Osteoblast (primary cell): ENCODE data around the gene ARHGAP9. TPM values are rescaled to one million over a fixed set of nuclear protein-coding genes. Genes with fewer than 3 reads are reported as not detected.

Source experiments
- DNase-seq: peaks from one replicate; pipeline ENCODE4 v3.0.0; 2011; ENCODE audit warnings: low spot score, mixed read lengths; ENCODE audit not compliant: insufficient read length; ENCODE audit errors: missing footprints
- H2AFZ ChIP-seq: 2 replicates; pipeline ENCODE4 v1.6.0; 2011; ENCODE audit warnings: mild to moderate bottlenecking, low read length
- H3K27ac ChIP-seq: 2 replicates; pipeline ENCODE4 v1.5.1; 2011; ENCODE audit warnings: mild to moderate bottlenecking, low read depth, low read length, moderate library complexity
- H3K27me3 ChIP-seq: 2 replicates; pipeline ENCODE4 v1.6.0; 2012; ENCODE audit warnings: mild to moderate bottlenecking, control low read depth, inconsistent platforms, low read length, moderate library complexity; ENCODE audit not compliant: insufficient read depth
- H3K36me3 ChIP-seq: 2 replicates; pipeline ENCODE4 v1.5.1; 2011; ENCODE audit warnings: mild to moderate bottlenecking, low read length, control low read depth, moderate library complexity; ENCODE audit not compliant: insufficient read depth
- H3K4me1 ChIP-seq: 2 replicates; pipeline ENCODE4 v1.5.1; 2011; ENCODE audit warnings: mild to moderate bottlenecking, low read length, control low read depth, moderate library complexity; ENCODE audit not compliant: insufficient read depth
- H3K4me2 ChIP-seq: 2 replicates; pipeline ENCODE4 v1.6.0; 2011; ENCODE audit warnings: mild to moderate bottlenecking, low read length; ENCODE audit not compliant: insufficient read depth
- H3K4me3 ChIP-seq: fragments of 200-600 bp; sonication (generic); 3 replicates; pipeline ENCODE4 v1.5.1; 2012; ENCODE audit warnings: mild to moderate bottlenecking, low read length, inconsistent platforms; ENCODE audit not compliant: insufficient read depth
- H3K79me2 ChIP-seq: 2 replicates; pipeline ENCODE4 v1.6.0; 2012; ENCODE audit warnings: mild to moderate bottlenecking, low read length, control low read depth, inconsistent platforms; ENCODE audit not compliant: insufficient read depth
- H3K9me3 ChIP-seq: 2 replicates; pipeline ENCODE4 v1.5.1; 2011; ENCODE audit warnings: low read depth, low read length, control low read depth
- H4K20me1 ChIP-seq: 2 replicates; pipeline ENCODE4 v1.6.0; 2012; ENCODE audit warnings: mild to moderate bottlenecking, low read length, control low read depth; ENCODE audit not compliant: insufficient read depth
- total RNA-seq: library from RNA; depleted of rRNA; stranded (reverse); fragments of >200 nt; gene quantifications from 2 replicates; pipeline ENCODE4 v1.2.3, GENCODE V29; 2012
- TF ChIP-seq, protein P1 (sequence below): IDR thresholded peaks from 2 replicates; pipeline ENCODE4 v1.5.1; 2011; ENCODE audit warnings: mild to moderate bottlenecking, low read depth, low read length, moderate library complexity; ENCODE audit errors: extremely low read depth

Gene ARHGAP9
- total RNA-seq, 1 donor: 0.36 TPM

DNA sequence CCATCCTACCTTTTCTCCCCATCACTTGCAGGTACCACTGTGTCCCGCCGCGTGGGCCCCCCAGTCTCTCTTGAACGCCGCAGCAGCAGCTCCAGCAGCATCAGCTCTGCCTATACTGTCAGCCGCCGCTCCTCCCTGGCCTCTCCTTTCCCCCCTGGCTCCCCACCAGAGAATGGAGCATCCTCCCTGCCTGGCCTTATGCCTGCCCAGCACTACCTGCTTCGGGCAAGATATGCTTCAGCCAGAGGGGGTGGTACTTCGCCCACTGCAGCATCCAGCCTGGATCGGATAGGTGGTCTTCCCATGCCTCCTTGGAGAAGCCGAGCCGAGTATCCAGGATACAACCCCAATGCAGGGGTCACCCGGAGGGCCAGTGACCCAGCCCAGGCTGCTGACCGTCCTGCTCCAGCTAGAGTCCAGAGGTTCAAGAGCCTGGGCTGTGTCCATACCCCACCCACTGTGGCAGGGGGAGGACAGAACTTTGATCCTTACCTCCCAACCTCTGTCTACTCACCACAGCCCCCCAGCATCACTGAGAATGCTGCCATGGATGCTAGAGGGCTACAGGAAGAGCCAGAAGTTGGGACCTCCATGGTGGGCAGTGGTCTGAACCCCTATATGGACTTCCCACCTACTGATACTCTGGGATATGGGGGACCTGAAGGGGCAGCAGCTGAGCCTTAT is 9.2 kb downstream of the ARHGAP9 start:
- no peak overlapping the region for H3K27ac ChIP-seq
- H3K36me3 ChIP-seq: no peaks in the 10 kb centered on the region
- no peaks in the 10 kb centered on the region for H3K79me2 ChIP-seq
- no peak overlapping the region for H2AFZ ChIP-seq
- H3K4me2 ChIP-seq: no peak overlapping the region
- no peaks in the 10 kb centered on the region for H4K20me1 ChIP-seq
- H3K9me3 ChIP-seq: no peaks in the 10 kb centered on the region
- DNase-seq: peak; percentile 81
- H3K4me3 ChIP-seq: no peak overlapping the region
- H3K4me1 ChIP-seq: no peaks in the 10 kb centered on the region
- TF ChIP-seq, protein P1, sequence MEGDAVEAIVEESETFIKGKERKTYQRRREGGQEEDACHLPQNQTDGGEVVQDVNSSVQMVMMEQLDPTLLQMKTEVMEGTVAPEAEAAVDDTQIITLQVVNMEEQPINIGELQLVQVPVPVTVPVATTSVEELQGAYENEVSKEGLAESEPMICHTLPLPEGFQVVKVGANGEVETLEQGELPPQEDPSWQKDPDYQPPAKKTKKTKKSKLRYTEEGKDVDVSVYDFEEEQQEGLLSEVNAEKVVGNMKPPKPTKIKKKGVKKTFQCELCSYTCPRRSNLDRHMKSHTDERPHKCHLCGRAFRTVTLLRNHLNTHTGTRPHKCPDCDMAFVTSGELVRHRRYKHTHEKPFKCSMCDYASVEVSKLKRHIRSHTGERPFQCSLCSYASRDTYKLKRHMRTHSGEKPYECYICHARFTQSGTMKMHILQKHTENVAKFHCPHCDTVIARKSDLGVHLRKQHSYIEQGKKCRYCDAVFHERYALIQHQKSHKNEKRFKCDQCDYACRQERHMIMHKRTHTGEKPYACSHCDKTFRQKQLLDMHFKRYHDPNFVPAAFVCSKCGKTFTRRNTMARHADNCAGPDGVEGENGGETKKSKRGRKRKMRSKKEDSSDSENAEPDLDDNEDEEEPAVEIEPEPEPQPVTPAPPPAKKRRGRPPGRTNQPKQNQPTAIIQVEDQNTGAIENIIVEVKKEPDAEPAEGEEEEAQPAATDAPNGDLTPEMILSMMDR: no peak
- peaks cover 65% of the 10 kb centered on the region for H3K27me3 ChIP-seq

DNA sequence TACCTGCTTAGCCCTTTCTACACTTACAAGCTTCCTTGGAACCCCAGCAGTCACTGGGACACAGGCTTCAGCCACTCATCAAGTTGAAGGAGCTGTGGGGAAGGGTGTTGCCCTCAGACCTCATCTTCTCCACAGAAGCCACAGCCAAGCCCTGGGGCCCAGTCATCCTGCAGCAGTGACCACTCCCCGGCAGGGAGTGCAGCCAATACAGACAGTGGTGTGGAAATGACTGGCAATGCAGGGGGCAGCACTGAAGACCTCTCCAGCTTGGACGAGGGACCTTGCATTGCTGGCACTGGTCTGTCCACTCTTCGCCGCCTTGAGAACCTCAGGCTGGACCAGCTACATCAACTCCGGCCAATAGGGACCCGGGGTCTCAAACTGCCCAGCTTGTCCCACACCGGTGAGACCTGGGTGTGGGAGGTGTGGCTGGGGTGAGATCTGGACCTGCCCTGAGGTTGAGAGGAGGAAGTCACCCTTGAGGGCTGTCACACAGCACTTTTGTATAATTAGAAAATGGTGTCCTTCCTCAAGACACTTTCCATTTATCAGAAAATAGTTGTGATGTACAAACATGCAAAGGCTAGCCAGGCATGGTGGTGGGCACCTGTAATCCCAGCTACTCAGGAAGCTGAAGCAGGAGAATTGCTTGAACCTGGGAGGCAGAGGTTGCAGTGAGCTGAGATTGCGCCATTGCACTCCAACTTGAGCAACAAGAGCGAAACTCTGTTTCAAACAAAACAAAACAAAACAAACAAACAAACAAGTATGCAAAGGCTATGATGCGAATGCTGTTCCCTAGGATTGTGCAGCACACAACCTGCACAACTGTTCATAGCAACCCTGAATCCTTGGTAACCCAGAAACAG is 10.1 kb downstream of the ARHGAP9 start:
- Histone ChIP-seq H3K4me3 (no peak overlapping the region), H3K36me3 (no peaks in the 10 kb centered on the region), H2AFZ (no peak overlapping the region), H3K27ac (no peak overlapping the region), H3K4me1 (no peaks in the 10 kb centered on the region), H3K9me3 (no peaks in the 10 kb centered on the region), H3K27me3 (peaks cover 56% of the 10 kb centered on the region), H3K4me2 (no peak overlapping the region), H3K79me2 (no peaks in the 10 kb centered on the region), H4K20me1 (no peaks in the 10 kb centered on the region)
- TF ChIP-seq, protein P1: no peak
- DNase-seq: peak; percentile 76

DNA sequence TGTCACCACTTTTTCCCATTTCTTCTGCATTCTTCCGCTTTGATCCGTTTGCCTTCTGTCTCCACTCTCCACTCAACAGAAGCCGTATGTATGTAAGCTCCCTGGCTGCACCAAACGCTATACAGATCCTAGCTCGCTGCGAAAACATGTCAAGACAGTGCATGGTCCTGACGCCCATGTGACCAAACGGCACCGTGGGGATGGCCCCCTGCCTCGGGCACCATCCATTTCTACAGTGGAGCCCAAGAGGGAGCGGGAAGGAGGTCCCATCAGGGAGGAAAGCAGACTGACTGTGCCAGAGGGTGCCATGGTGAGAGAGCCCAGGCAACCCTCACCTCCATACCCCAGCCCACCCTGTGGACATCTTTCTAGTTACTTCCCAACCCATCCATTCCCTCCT is 11.8 kb downstream of the ARHGAP9 start:
- Histone ChIP-seq H3K4me3 (no peak overlapping the region), H3K27ac (no peak overlapping the region), H3K4me2 (no peak overlapping the region), H3K79me2 (no peaks in the 10 kb centered on the region), H3K36me3 (no peaks in the 10 kb centered on the region), H3K9me3 (no peaks in the 10 kb centered on the region), H3K4me1 (no peaks in the 10 kb centered on the region), H3K27me3 (peaks cover 42% of the 10 kb centered on the region), H2AFZ (no peak overlapping the region), H4K20me1 (no peaks in the 10 kb centered on the region)
- no peak for DNase-seq
- TF ChIP-seq, protein P1: no peak

DNA sequence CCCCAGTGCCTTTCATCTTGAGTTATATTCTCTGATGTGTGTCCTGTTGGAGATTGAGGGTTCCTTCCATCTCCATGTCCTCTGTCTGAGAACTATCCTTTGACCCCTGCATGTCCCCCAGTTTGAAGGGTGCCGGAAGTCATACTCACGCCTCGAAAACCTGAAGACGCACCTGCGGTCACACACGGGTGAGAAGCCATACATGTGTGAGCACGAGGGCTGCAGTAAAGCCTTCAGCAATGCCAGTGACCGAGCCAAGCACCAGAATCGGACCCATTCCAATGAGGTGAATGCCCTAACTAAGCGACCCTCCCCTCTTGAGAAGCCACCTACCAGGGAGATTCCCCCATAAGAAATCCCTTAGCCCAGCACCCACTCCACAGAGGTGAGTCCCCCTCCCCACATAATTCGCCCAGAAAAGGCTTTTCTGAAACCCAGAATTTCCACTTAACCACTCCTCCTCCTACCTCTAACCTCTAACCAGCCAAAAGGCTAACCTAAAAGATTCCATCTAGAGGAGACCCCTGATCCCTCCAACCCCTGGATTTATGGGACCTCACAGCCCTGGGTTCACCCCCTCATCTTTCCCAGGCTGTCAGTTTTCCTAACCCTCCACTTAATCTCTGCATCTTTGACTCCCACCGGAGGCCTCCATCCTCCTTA is 12.3 kb downstream of the ARHGAP9 start:
- no peak overlapping the region for H2AFZ ChIP-seq
- no peaks in the 10 kb centered on the region for H3K36me3 ChIP-seq
- no peak overlapping the region for H3K4me3 ChIP-seq
- no peaks in the 10 kb centered on the region for H3K79me2 ChIP-seq
- H4K20me1 ChIP-seq: no peaks in the 10 kb centered on the region
- peak; percentile 73 for DNase-seq
- no peaks in the 10 kb centered on the region for H3K4me1 ChIP-seq
- TF ChIP-seq, protein P1: no peak
- peaks cover 36% of the 10 kb centered on the region for H3K27me3 ChIP-seq
- H3K27ac ChIP-seq: no peak overlapping the region
- H3K9me3 ChIP-seq: no peaks in the 10 kb centered on the region
- no peak overlapping the region for H3K4me2 ChIP-seq
